Stimulated activated CD4-positive, alpha-beta T cell treated with anti-CD3 and anti-CD28 coated beads, TNF-alpha, amount 100 ng/mL, for 4 hours (primary cell): ENCODE data around the gene ARPC5L.
A peak's percentile ranks its signal among the peaks of the same experiment; 100 is the strongest.
"Not testable (repeated sequence)": the region's sequence is repeated elsewhere in the genome, so short reads cannot be mapped to it uniquely, and the experiment has no call there.

ENCODE experiments used
- DNase-seq, 3 experiments: peaks; one replicate each; pipeline ENCODE4 v3.0.0-alpha.2; 2020; ENCODE audit warnings: low read depth in 3 of 3

Gene ARPC5L

GRCh38 chr9:124890179-124890578, 28.2 kb downstream of the ARPC5L start:
- DNase-seq: no peak

DNA sequence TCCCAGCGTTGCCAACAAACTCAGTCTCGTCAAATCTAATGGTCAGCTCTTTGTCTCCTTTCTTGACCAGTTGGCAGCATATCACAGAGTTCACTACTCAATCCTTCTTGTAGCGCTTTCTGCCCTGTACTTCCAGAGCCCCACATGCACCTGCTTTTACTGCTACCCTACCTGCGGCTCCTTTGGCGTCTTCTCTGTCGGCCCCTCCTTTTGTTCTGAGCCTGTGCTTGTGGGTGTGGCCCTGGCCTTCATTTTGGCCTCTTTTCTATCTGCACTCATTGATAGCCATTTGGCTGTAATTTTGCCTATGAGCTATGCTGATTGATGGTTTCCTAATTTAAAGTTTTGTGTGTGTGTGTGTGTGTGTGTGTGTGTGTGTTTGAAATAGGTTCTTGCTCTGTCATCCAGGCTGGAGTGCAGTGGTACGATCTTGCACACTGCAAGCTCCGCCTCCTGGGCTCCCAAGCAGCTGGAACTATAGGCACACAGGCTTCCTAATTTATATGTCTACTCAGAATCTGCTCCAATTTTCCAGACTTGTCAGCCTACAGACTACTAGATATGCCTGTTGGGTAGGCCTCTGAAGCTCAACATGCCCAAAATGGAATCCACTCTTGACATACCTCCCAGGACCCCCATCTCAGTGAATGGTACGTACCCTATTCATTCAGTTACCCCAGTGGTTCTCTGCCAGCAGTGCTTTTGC, 32.3 kb downstream of the ARPC5L start:
- DNase-seq: no peak

DNA sequence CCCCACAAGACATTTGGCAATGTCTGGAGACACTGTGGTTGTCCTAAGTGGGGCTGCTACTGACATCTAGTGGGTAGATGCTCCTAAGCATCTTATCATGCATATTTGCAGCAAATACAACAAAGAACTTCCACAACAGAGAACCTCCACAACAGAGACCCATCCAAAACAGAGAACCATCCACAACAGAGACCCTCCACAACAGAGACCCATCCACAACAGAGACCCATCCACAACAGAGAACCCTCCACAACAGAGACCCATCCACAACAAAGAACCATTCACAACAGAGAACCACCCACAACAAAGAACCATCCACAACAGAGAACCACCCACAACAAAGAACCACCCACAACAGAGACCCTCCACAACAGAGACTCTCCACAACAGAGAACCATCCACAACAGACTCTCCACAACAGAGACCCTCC, 32.8 kb downstream of the ARPC5L start:
- DNase-seq: peak in 2 of 3 experiments; percentile 10 to 11

DNA sequence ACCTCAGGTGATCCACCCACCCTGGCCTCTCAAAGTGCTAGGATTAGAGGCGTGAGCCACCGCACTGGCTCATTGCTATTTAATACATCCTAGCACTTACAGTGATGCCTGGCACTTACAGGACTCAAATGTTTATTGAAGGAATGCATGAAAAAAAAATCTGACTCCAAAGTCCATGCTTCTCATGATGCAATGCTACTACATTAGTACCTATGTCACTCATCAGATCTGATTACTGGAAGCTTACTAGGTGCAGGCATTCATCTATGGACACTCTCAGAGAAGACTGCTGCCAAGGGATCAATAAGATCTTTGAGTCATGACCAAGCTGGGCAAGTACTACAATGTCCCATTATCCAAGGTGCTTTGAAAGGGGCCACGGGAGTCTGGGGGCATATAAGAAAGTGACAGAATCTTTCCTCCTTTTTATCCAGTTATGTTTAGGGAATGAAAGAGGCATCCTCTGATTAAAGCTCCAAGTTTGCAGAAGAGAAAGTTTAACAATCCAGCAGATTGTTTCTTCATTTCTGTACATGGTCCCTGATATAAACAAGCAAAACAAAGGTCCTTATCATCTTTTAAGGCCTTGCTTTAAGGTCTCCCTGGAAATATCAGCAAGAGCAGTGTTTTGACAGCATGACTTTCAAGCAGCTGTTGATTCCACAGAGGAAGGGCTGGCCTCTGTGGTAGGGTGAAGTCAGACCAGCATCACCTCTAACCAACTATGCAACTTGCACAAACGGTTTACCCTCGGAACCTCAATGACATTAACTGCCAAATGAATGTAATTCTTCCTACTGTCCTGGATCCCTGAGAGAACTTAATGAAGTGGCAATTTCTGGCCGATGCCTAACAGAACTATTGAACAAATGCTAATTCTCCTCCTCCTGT, 35.9 kb downstream of the ARPC5L start:
- no peak for DNase-seq

- no peak for DNase-seq
Observed at GRCh38 chr9:124899845-124900244, 37.9 kb downstream of the ARPC5L start.

GRCh38 chr9:124906966-124907365, 45.0 kb downstream of the ARPC5L start:
- no peak for DNase-seq

DNA sequence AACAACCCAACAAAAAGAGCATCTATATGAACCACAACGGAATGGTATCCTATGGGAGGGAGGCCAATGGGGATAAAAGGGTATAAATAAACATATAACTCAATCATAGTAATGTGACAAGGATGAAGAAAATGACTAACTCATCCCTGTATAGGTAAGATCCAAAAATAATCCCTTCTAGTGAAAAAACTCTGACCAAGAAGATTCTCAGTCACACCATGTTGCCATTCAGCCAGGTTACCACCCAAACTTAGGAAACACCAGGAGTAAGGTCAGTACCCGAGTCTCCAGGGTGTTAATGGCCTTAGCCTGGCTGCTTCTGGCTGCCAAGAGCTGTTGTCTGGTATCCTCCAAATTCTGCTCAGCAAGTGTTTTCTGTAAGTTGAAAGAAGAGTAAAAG, 46.2 kb downstream of the ARPC5L start:
- no peak for DNase-seq

DNA sequence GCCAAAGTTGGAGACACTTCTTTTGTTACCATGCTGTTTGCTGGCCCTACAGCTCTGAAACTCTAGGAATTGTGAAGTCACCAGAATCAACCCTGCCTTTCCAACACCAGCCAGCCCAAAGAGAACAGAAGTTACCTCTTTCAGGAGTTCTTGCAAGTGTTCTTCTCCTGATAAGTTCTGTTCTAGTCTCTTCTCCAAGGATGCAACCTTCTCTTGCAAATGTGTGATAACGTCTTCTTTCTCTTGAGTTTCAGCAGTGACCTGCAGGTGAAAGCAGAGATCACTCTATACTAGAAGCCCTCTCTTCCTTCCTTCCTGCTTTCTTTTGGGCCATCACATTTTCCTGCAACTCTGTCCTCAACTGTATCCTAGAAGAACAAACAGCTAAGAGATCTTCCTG, 49.8 kb downstream of the ARPC5L start:
- DNase-seq: no peak

DNA sequence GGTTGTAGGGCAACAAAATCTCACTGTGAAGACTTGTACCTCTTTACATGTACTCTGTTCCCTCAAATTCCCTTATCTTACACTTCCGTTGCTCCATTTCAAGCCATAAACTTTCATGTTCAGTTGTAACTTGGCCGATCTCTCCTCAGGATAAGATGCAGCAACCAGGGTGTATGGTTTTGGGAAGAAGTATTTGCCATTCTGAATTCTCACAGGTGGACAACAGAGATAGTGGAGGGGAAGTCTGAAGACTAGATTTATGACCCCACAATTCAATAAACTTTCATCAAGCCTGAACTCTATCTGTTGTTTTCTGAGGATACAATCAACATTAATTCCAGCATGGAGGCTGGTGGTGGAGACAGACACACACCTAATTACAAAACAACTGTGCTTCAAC, 51.4 kb downstream of the ARPC5L start:
- no peak for DNase-seq

DNA sequence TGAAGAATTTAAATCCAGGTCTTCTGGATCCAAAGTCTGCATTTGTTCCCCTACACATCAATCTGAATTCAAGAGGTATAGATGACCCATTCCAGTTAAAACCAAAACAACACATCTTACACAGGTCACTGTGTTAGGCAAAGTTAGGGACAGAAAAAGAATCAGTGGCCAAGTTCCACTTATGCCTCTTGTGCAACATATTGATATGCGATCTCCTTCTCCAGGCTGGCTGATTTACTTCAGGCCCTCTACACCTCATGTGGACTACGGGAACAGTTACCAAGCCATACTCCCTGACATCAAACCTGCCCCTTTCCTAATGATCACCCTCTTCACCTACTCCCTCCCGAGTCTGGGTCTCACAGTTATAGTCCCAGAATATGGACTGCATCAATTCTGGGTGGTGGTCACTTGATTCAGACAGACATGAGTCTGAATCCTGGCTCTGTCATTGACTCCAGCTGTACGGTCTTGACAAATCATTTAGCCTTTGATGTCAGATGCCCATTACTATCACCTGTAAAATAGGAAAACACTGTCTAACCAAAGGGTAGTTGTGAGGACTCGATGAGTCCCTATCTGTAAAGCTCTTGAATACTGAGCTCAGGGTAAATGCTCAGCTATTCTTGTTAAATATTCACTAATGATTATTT, 52.9 kb downstream of the ARPC5L start:
- DNase-seq: no peak

GRCh38 chr9:124920394-124920793, 58.5 kb downstream of the ARPC5L start:
- not testable (repeated sequence) for DNase-seq
